HG03521 (cell line): ENCODE results near the gene MBLAC1.

Source experiments
- ATAC-seq: cut with Tn5 transposase; IDR thresholded peaks from one replicate; pipeline ENCODE4 v1.9.1; 2021; ENCODE audit warnings: mild to moderate bottlenecking, moderate library complexity; ENCODE audit not compliant: unreplicated experiment

Gene MBLAC1

GRCh38 chr7:100152937-100153666 is 26.3 kb downstream of the MBLAC1 start:
- ATAC-seq: no peak

DNA sequence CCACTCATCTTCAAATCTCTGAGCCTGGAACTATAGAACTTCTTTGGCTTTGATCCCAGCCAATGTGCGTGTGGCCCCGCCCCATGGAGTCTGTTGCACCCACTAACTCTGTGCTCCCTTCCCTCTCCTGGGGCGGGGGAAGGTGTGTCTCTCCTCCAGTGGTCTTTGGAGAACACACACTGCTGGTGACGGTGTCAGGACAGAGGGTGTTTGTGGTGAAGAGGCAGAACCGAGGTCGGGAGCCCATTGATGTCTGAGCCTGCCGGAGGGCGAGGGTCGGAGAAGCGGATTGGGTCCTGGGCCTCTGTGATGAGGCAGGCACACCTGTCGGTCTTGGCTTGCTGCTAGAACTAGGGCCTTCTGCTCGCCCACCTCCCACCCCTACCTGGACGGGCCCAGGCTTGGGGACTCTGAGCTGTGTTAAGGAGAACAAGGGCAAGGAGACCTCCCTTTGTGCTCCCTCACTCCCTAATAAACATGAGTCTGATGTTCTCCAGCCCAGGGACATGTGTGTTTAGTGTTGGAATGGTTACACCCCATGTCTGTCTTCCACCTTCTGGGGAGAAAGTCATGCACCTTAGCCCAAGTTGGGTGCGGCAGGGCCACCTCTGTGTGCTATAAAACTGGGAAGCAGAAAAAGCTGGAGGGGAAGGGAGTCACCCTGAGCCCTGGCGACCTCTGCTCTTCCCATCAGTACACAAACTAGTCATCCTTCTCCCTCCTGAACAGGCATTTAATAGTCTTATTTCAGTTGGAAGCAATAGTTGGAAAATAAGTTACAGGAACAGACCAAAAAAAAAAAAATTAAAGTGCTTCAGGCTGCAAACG is 27.2 kb downstream of the MBLAC1 start:
- no peak for ATAC-seq

DNA sequence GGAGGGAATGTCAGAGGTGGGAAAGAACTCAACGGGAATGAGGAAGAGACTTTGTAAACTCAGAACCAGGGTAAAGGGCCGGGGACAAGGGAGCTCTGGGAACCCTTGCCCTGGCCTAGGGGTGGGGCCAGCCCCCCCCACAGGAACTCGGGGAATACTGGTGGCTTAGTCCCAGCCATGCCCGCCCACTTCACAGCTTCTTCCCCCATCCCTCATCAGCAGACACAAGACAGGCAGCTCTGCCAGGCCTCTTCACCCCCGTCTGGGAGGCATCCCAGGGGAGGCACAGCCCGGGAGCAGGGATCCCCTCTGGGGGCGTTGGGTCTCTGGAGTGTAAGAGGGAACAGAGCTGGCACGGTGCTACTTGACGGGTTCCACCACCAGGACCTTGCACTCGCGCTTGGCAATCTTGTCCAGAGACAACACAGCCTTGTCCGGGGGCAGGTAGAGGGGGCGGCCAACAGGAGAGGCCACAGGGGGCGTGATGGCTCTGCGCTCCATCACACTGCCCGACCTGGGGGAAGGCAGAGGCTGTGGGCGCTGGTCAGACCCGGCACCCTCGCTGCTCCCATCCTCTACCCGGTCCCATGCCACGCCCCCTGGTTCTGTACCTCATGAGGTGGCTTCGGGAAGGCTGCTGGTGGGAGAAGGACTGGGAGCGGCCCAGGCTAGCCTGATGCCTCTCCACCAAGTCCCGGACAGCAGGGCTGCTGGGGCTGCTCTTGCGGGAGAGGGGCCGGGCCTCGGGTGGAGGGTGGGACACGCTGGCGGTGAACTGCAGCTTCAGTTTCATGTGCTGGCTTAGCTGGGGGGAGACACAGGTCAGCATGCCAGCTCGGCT is 28.1 kb downstream of the MBLAC1 start:
- no peak for ATAC-seq

GRCh38 chr7:100155553-100156317 is 29.0 kb downstream of the MBLAC1 start:
- ATAC-seq: no peak

- ATAC-seq: no peak
Observed at GRCh38 chr7:100156331-100157068, 29.7 kb downstream of the MBLAC1 start.

DNA sequence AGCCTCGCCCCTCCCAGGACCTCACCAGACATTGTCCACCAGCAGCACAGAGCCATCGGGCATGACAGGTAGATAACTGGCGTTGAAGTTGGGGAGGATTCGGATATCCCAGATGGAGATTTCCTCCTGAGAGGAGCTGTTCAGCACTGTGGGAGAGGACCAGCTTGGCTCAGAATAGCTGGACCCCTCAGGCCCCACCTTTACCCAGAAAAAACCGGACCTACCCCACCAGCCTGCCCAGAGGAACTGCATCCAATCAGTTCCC is 30.2 kb downstream of the MBLAC1 start:
- no peak for ATAC-seq

- no peak for ATAC-seq
Observed at GRCh38 chr7:100157334-100158228, 30.8 kb downstream of the MBLAC1 start.

DNA sequence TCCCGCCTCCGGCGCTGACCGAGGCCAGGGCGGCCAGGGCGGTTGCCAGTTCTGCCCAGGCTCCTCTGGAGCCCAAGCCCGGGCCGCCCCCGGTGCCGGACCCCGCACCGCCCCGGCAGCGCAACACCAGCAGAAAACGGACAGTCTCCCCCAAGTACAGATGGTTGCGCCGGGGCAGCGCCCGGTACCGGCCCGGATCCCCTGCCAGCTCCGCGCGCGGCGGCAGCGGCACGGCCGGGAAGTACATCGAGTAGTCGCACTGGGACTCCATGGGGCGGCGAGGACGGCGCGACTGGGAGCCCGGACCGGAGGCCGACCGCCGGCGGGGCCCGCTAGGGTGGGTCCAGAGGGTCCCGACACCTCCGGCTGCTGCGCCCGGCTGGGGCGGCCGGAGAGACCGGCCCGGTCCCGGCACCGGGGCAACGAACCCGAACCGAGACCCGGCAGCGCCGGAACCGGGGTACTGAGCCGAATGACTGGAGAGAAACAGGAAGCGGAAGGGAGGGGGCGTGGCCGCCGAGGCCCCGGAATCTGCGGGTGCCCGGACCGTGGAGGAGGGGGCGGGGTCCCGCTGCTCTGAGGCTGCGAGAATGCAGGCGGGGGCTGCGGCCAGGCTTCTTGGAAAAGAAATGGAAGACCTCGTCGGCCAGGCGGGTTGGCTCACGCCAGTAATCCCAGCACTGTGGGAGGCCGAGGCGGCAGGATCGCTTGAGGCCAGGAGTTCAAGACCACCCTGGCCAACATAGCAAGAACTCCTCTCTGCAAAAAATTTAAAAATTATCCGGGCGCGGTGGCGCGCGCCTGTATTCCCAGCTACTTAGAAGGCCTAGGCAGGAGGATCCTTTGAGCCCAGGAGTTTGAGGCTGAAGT is 31.7 kb downstream of the MBLAC1 start, which contains the start of gene TRAPPC14:
Gene TRAPPC14, minus strand, starts transcription at position 495 of the 870 bp plus-strand sequence. Its CDS starts 224 bp downstream, at position 271.
- peak; percentile 74 for ATAC-seq

DNA sequence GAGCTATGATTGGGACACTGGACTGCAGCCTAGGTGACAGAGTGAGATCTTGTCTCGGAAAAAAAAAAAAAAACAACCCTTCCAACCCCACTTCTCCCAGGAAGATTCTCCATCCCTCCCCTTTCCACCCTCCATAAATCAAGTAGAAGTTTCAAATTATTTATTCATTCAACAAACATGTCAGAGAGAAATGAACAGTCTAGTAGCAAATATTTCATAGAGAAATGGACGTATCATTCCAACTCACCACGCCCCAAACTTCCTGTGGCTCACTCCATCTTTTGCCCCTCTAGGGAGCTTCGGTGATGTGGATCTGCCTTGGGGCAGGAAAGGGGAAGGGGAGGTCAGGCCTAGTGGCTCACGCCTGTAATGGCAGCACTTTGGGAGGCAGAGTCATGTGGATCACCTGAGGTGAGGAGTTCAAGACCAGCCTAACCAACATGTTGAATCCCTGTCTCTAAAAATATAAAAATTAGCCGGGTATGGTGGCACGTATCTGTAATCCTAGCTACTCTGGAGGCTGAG is 32.4 kb downstream of the MBLAC1 start:
- no peak for ATAC-seq

GRCh38 chr7:100160067-100160466 is 33.3 kb downstream of the MBLAC1 start:
- ATAC-seq: no peak

GRCh38 chr7:100163006-100163531 is 36.3 kb downstream of the MBLAC1 start:
- no peak for ATAC-seq

- ATAC-seq: no peak
Observed at GRCh38 chr7:100163871-100164270, 37.1 kb downstream of the MBLAC1 start.

DNA sequence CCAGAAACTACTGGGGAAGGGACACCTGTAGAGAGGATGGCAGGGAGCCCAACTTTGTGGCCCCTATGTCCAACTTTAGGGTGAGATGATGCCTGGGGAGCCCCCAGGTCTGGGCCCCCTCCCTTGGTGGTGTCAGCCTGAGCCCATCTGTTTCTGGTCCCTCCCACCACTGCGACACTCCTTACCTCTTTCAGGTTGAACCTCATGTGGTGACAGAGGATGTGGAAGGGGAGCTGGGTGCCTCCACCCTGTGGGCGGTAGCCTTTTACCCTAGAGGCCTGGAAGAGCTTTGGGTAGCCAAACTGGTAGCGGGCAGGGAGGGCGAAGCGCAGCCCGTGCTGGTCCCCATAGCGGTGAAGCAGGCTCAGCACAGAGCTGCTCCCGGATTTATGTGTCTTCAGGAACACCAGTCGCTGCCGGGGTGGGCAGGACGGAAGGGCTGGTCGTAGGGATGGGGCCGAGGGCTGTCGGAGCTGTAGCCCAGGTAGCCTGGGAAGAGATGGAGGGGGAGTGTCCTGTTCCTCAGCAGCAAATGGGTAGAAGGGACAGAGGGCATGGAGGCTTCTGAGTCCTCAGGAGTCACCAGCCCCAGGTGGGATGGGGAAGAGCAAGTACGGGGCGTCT is 39.7 kb downstream of the MBLAC1 start:
- no peak for ATAC-seq

DNA sequence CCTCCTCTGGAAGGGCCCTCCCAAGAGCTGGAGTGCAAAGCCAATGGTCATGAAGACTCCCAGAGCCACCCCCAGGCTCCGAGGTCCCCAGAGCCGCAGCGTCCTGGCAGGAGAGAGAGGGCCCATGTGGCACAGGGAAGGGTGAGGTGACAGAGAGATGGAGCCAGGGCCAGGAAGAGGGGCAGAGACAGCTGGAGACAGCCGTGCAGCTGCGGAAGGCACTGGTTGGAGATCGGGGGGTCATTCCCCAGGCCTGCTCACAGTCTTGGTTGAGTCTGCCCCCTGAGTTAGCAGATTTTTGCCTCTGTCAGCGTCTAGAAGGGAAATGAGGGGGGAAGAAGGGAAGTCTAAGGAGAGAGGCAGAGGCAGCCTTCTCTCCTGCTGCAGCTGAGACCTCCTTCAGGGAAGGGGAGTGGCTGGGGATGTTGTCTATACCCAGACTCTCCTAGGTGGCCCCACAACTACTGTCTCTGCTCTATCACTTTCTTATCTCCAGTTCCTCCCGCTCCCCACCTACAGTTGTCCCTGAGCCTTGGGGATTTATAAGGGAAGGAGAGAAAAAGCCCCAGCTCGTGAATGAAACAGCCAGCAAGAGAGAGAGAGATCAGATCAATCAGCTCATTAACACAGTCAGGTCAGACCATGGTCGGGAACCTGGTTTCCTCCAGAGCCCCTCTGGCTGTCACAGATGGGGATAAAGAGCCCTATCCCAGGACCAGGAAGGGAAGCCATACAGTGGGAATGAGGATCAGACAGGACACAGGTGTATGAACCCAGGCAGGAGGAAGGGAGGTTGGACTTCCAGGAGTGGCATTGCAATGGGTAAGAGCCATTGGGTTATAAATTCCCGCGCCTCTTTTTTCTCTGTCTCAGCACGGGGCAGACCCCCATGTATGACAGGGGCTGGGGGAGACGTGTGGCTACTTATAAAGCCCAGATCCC is 40.5 kb downstream of the MBLAC1 start:
- ATAC-seq: no peak

DNA sequence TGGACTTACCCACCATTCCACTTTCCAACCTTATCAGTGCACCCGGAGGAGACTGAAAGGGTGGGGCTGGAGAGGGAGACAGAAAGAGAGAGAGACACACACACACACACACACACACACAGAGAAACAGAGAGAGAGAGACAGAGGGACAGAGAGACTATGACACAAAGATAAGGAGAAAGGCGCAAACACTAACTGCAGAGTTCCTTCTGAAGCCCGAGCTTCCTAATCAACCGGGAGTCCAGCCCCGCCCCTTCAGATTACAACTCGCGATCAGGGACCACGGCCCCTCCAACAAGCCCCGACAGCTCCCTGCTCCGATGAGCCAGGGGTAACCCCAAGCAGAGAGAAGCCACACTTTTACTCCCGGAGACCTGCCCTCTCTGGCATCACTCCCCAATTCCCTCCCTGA is 41.2 kb downstream of the MBLAC1 start:
- ATAC-seq: no peak
